ENCODE data around the gene G6PC3. TPM values are rescaled to one million over a fixed set of nuclear protein-coding genes. Genes with fewer than 3 reads are reported as not detected.
A peak's percentile ranks its signal among the peaks of the same experiment; 100 is the strongest.
"Not testable (repeated sequence)": the region's sequence is repeated elsewhere in the genome, so short reads cannot be mapped to it uniquely, and the experiment has no call there.

Gene G6PC3, protein sequence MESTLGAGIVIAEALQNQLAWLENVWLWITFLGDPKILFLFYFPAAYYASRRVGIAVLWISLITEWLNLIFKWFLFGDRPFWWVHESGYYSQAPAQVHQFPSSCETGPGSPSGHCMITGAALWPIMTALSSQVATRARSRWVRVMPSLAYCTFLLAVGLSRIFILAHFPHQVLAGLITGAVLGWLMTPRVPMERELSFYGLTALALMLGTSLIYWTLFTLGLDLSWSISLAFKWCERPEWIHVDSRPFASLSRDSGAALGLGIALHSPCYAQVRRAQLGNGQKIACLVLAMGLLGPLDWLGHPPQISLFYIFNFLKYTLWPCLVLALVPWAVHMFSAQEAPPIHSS
- 36.1 and 38.8 TPM in 2 replicates for total RNA-seq
- 132 and 140 TPM in 2 replicates for polyA plus RNA-seq

DNA sequence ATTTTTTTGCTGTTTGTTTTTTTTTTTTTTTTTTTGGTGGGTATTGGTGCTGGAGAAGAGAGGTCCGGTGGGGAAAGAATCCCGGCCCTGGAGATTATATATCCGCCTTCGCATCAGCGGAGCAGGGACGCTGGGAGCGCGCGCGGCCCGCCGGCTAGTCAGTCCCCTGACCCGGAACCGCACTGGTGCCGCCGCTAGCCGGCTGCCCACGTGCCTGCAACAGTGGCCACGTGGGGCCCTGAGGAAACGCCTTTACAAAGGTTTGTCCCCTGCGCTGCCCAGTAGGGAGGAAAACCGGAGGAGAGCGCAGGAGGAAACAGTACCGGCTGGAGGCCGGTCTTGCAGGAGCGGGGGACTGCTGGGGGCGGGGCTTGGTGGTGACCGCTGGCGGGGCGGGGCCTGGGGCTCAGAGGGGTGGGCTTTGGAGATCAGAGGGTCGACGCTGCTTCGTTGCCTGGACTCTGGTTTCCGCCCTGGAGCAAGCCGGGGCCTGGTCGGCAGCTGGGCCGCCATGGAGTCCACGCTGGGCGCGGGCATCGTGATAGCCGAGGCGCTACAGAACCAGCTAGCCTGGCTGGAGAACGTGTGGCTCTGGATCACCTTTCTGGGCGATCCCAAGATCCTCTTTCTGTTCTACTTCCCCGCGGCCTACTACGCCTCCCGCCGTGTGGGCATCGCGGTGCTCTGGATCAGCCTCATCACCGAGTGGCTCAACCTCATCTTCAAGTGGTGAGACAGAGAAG lies at the start of gene G6PC3:
G6PC3 (plus strand) TSS at position 281 of the 743 bp plus-strand sequence; CDS start at position 512, 231 bp downstream.
- peak within 1 kb of the TSS; percentile 54 for H2AFZ ChIP-seq
- H3K4me1 ChIP-seq (ENCODE audit: insufficient read depth) = peaks cover 26% of the 10 kb centered on the region
- under 1% methylated on average over 47 of the region's 53 CpGs for WGBS (ENCODE audit: low lambda C conversion rate, missing lambda C conversion rate)
- peak within 1 kb of the TSS; percentile 34 for H3K4me3 ChIP-seq
- TF ChIP-seq EZH2phosphoT487 (IDR thresholded peaks at IDR 0.05; ENCODE audit: low read depth, severe bottlenecking, unreplicated experiment) (no peak), EZH2 (IDR thresholded peaks at IDR 0.05; ENCODE audit: borderline replicate concordance) (no peak)
- TF ChIP-seq, protein P1, sequence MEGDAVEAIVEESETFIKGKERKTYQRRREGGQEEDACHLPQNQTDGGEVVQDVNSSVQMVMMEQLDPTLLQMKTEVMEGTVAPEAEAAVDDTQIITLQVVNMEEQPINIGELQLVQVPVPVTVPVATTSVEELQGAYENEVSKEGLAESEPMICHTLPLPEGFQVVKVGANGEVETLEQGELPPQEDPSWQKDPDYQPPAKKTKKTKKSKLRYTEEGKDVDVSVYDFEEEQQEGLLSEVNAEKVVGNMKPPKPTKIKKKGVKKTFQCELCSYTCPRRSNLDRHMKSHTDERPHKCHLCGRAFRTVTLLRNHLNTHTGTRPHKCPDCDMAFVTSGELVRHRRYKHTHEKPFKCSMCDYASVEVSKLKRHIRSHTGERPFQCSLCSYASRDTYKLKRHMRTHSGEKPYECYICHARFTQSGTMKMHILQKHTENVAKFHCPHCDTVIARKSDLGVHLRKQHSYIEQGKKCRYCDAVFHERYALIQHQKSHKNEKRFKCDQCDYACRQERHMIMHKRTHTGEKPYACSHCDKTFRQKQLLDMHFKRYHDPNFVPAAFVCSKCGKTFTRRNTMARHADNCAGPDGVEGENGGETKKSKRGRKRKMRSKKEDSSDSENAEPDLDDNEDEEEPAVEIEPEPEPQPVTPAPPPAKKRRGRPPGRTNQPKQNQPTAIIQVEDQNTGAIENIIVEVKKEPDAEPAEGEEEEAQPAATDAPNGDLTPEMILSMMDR (IDR thresholded peaks at IDR 0.05; ENCODE audit: poor library complexity) = no peak
- DNase-seq (ENCODE audit: low spot score) = peak; percentile 98
- peaks cover 35% of the 10 kb centered on the region for H3K79me2 ChIP-seq
- H3K9me2 ChIP-seq (replicated peaks; ENCODE audit: insufficient read depth) = no peaks in the 10 kb centered on the region
- no peaks in the 10 kb centered on the region for H3K36me3 ChIP-seq (replicated peaks; ENCODE audit: insufficient read depth, low read depth)
- no peaks in the 10 kb centered on the region for H3K9me3 ChIP-seq (ENCODE audit: low read depth)
- H3K27ac ChIP-seq = peak within 1 kb of the TSS; percentile 96
- peak within 1 kb of the TSS; percentile 76 for H3K4me2 ChIP-seq
- no peaks in the 10 kb centered on the region for H3K27me3 ChIP-seq
- peaks cover under 1% of the 10 kb centered on the region for H4K20me1 ChIP-seq (ENCODE audit: insufficient read depth, poor library complexity, severe bottlenecking)

DNA sequence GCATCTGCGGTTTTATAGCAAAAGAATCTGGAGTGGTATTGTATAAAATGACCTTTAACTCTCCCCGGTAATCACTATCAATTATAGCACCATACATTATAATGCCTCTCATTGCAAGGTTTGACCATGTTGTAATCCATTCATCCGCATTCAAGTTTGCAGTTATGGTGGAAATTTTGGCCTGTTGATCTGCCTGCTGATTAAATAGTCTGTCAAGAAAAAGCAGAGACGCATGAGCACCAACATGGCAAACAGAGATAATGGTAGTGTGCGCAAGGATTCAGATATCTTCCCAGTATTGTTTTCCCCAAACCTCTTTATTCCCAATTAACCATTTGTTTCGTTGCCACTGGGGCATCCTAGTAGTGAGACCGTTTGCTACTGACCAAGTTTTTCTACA lies 49.3 kb upstream of the G6PC3 start:
- not testable (repeated sequence) for H2AFZ ChIP-seq; H3K79me2 ChIP-seq; H3K9me2 ChIP-seq (replicated peaks; ENCODE audit: insufficient read depth); H3K4me2 ChIP-seq; H3K27ac ChIP-seq; H3K36me3 ChIP-seq (replicated peaks; ENCODE audit: insufficient read depth, low read depth); H3K27me3 ChIP-seq; H4K20me1 ChIP-seq (ENCODE audit: insufficient read depth, poor library complexity, severe bottlenecking); H3K4me3 ChIP-seq; H3K9me3 ChIP-seq (ENCODE audit: low read depth); H3K4me1 ChIP-seq (ENCODE audit: insufficient read depth); DNase-seq (ENCODE audit: low spot score)
- WGBS (ENCODE audit: low lambda C conversion rate, missing lambda C conversion rate) = 93% methylated on average over 7 of the region's 7 CpGs

DNA sequence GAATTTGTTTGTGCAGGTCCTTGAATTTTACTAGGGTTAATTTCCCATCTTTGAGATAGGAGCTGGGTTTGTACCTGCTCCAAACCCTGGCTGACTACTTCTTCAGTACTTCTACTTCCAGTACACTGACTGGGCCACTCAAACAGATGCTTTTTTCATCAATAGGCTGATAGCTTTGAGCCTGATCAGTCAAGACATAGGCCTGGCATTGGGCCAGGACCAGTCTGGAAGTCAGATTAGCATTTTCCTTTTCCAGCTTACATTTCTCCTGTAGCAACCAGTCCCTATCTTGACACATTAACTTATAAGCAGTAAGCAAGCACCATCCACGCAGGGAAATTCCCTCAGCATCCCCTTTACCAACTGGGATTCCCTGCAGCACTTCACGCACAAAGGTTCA lies 48.3 kb upstream of the G6PC3 start:
- Histone ChIP-seq H4K20me1 (ENCODE audit: insufficient read depth, poor library complexity, severe bottlenecking) (no peaks in the 10 kb centered on the region), H3K27me3 (no peaks in the 10 kb centered on the region), H2AFZ (no peak overlapping the region), H3K36me3 (replicated peaks; ENCODE audit: insufficient read depth, low read depth) (no peaks in the 10 kb centered on the region), H3K79me2 (no peaks in the 10 kb centered on the region), H3K27ac (no peak overlapping the region), H3K4me2 (no peak overlapping the region), H3K9me3 (ENCODE audit: low read depth) (no peaks in the 10 kb centered on the region), H3K9me2 (replicated peaks; ENCODE audit: insufficient read depth) (no peaks in the 10 kb centered on the region), H3K4me3 (no peak overlapping the region), H3K4me1 (ENCODE audit: insufficient read depth) (no peaks in the 10 kb centered on the region)
- DNase-seq (ENCODE audit: low spot score) = no peak
- TF ChIP-seq EZH2phosphoT487 (IDR thresholded peaks at IDR 0.05; ENCODE audit: low read depth, severe bottlenecking, unreplicated experiment) (no peak), EZH2 (IDR thresholded peaks at IDR 0.05; ENCODE audit: borderline replicate concordance) (no peak)
- TF ChIP-seq, protein P1 (IDR thresholded peaks at IDR 0.05; ENCODE audit: poor library complexity) = no peak
- 92% methylated on average over 2 of the region's 2 CpGs for WGBS (ENCODE audit: low lambda C conversion rate, missing lambda C conversion rate)

All from hepatocyte (in vitro differentiated cells).